Stimulated activated CD4-positive, alpha-beta T cell treated with anti-CD3 and anti-CD28 coated beads, TNF-alpha, amount 100 ng/mL, for 4 hours (primary cell): ENCODE results near the gene DOK1.
A peak's percentile ranks its signal among the peaks of the same experiment; 100 is the strongest.
"Not testable (repeated sequence)": the region's sequence is repeated elsewhere in the genome, so short reads cannot be mapped to it uniquely, and the experiment has no call there.

ENCODE experiments used
- DNase-seq, 3 experiments: peaks; one replicate each; pipeline ENCODE4 v3.0.0-alpha.2; 2020; ENCODE audit warnings: low read depth in 3 of 3

Gene DOK1

GRCh38 chr2:74548285-74548899 is 6.1 kb upstream of the DOK1 start:
- no peak for DNase-seq

- DNase-seq = no peak
Observed at GRCh38 chr2:74548900-74549826, 5.4 kb upstream of the DOK1 start.

GRCh38 chr2:74550231-74550630 is 4.3 kb upstream of the DOK1 start:
- DNase-seq = no peak

GRCh38 chr2:74551530-74551929 is 3.0 kb upstream of the DOK1 start:
- no peak for DNase-seq

GRCh38 chr2:74551942-74552913 is 2.3 kb upstream of the DOK1 start:
- DNase-seq = no peak

GRCh38 chr2:74552914-74553811 is 1.4 kb upstream of the DOK1 start:
- DNase-seq = no peak

GRCh38 chr2:74554820-74555531 is 456 bp downstream of the DOK1 start:
- DNase-seq = peak in 1 of 3 experiments; percentile 39

GRCh38 chr2:74555610-74556103 is 1.1 kb downstream of the DOK1 start:
- DNase-seq = no peak

- no peak for DNase-seq
Observed at GRCh38 chr2:74556159-74556558, 1.6 kb downstream of the DOK1 start.

GRCh38 chr2:74556831-74557370 is 2.4 kb downstream of the DOK1 start:
- DNase-seq = no peak

GRCh38 chr2:74558284-74559230 is 4.0 kb downstream of the DOK1 start:
- DNase-seq = no peak

GRCh38 chr2:74559912-74560311 is 5.4 kb downstream of the DOK1 start:
- DNase-seq = no peak

- no peak for DNase-seq
Observed at GRCh38 chr2:74560591-74560990, 6.1 kb downstream of the DOK1 start.

GRCh38 chr2:74561022-74561421 is 6.5 kb downstream of the DOK1 start:
- DNase-seq = not testable (repeated sequence)

GRCh38 chr2:74562126-74562775 is 7.7 kb downstream of the DOK1 start:
- DNase-seq = no peak

GRCh38 chr2:74564222-74564621 is 9.7 kb downstream of the DOK1 start:
- no peak for DNase-seq

GRCh38 chr2:74566076-74566753 is 11.7 kb downstream of the DOK1 start:
- DNase-seq = no peak

- DNase-seq = no peak
Observed at GRCh38 chr2:74566754-74567085, 12.2 kb downstream of the DOK1 start.
